ENCODE data around the gene MEN1.

MEN1 gene

GRCh38 chr11:64800303-64801157, 9.8 kb downstream of the MEN1 start:
- no peak for DNase-seq

GRCh38 chr11:64799623-64800302, 10.6 kb downstream of the MEN1 start:
- no peak for DNase-seq

- no peak for DNase-seq
Observed at GRCh38 chr11:64799256-64799622, 11.1 kb downstream of the MEN1 start.

GRCh38 chr11:64796757-64797541, 13.4 kb downstream of the MEN1 start:
- DNase-seq = no peak

GRCh38 chr11:64796047-64796756, 14.1 kb downstream of the MEN1 start:
- no peak for DNase-seq

- no peak for DNase-seq
Observed at GRCh38 chr11:64794526-64794925, 15.8 kb downstream of the MEN1 start.

GRCh38 chr11:64793271-64794160, 16.8 kb downstream of the MEN1 start:
- DNase-seq = no peak

- DNase-seq = no peak
Observed at GRCh38 chr11:64792482-64792881, 17.9 kb downstream of the MEN1 start.

GRCh38 chr11:64791781-64792291, 18.5 kb downstream of the MEN1 start:
- no peak for DNase-seq

- no peak for DNase-seq
Observed at GRCh38 chr11:64790205-64791095, 19.9 kb downstream of the MEN1 start.

GRCh38 chr11:64789331-64790204, 20.8 kb downstream of the MEN1 start:
- DNase-seq = no peak

GRCh38 chr11:64788321-64789215, 21.8 kb downstream of the MEN1 start:
- no peak for DNase-seq

GRCh38 chr11:64787526-64788320, 22.6 kb downstream of the MEN1 start:
- peak; percentile 73 for DNase-seq

- DNase-seq = no peak
Observed at GRCh38 chr11:64786308-64786707, 24.0 kb downstream of the MEN1 start.

- DNase-seq = no peak
Observed at GRCh38 chr11:64784813-64785581, 25.4 kb downstream of the MEN1 start.

GRCh38 chr11:64778473-64779298, 31.7 kb downstream of the MEN1 start, which contains the start of gene SF1:
SF1 (minus strand) TSS chr11:64778542; CDS start chr11:64778392, 150 bp downstream.
- peak; percentile 99 for DNase-seq

Data from CD4-positive, alpha-beta T cell treated with Interleukin-6 for 4 hours (primary cell).